Regular cardiac myocyte (primary cell): Measurements from ENCODE around the gene ACTA2. TPM values are rescaled to one million over a fixed set of nuclear protein-coding genes. Genes with fewer than 3 reads are reported as not detected.

Source experiments
- total RNA-seq: library from RNA; depleted of rRNA; stranded (reverse); fragments of >200 nt; gene quantifications from 2 replicates; pipeline ENCODE4 v1.2.3, GENCODE V29; 2014

The ACTA2 gene
- 166 and 961 TPM in 2 replicates for total RNA-seq

GRCh38 chr10:88952647-88953111 is at the start of gene ACTA2:
ACTA2 (minus strand) TSS chr10:88952773; CDS start chr10:88948930, 3,843 bp downstream.

GRCh38 chr10:88990384-88991160 is 38.0 kb upstream of the ACTA2 start, which contains the start of gene FAS:
FAS (plus strand) TSS chr10:88990798; CDS start chr10:88990877, 79 bp downstream.

Other genes with a start within 250 kb of the ACTA2 start
- gene LIPK, start 246.5 kb downstream of the ACTA2 start, total RNA-seq, result not detected in 2 replicates
- gene LIPN, start 192.8 kb downstream of the ACTA2 start, total RNA-seq, result not detected in 2 replicates
- not detected in 2 replicates for gene LIPM, start 150.0 kb downstream of the ACTA2 start, total RNA-seq
- not detected in 2 replicates for gene ANKRD22, start 100.9 kb downstream of the ACTA2 start, total RNA-seq
- gene STAMBPL1, start 72.5 kb downstream of the ACTA2 start, total RNA-seq, result 55.2 and 64.6 TPM in 2 replicates
- gene FAS, start 38.0 kb upstream of the ACTA2 start, total RNA-seq, result 79.2 and 106 TPM in 2 replicates